Smooth muscle cell of the pulmonary artery (primary cell): Measurements from ENCODE around the gene TEX47. TPM values are rescaled to one million over a fixed set of nuclear protein-coding genes. Genes with fewer than 3 reads are reported as not detected.

Source experiments
- total RNA-seq: library from RNA; depleted of rRNA; stranded (reverse); fragments of >200 nt; gene quantifications from 2 replicates; pipeline ENCODE4 v1.2.3, GENCODE V29; 2014

The TEX47 gene
- total RNA-seq = not detected in 2 replicates

DNA sequence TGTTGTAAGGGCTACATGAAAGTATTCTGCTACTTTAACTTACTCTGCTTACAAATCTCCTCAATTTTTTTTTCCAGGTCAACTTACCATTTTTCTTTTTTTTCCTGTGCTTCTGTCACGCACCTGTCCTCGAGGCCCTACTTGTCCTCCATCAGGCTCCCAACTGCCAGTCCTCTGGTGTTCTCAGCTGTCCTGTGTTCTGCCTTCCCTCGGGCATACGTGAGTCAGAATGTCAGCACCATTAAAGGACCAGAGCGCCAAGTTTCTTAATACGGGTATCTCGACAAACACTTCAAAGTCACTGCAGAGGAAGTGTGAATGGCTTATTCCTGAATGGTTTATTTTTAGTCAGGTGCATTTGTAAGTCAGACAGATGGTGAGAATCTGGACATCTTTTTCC lies at the start of gene TEX47:
TSS of gene TEX47 (minus strand) at position 185 of the 400 bp plus-strand sequence. CDS start 795 bp downstream, outside the sequence.

DNA sequence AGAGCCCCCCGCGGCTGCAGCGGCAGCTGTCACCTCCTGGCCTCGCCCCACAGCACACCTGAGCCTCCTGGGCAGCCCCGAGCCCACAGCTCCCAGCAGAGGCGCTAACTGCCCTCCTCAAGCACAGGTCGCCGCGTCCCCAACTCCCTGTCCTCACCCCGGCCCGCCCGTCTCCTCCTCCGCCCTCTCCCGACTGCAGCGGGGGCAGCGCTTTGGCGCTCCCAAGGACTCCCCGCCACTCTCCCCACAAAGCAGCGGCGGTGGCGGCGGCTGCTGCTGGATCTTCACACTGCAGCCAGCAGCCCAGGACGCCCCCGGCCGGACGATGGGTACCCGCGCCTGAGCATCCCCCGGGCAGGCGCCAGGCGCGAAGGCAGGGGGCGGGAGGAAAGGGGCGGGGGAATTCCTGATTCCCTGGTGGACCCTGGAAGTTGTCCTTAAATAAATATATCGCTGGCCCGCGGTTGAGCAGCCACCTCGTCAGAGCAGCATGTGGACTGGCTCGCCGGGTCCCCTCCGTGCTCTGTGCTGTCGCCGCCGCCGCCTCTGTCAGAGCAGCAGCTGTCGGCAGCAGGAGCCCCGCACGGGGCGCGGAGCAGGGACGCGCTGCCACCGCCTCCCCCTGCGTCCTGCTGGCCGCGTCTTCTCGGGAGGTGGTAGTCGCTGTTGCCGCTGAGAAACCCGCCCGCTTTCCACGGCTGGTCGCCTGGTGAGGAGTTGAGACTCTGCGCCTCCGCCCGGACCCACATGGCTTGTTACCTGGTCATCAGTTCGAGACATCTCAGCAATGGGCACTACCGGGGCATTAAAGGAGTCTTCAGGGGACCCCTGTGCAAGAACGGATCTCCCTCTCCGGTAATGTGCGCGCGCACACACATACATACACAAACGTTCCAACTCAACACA lies 36.1 kb downstream of the TEX47 start, which contains the start of gene ZNF804B:
TSS of gene ZNF804B (plus strand) at position 471 of the 906 bp plus-strand sequence. CDS start at position 748, 277 bp downstream.

Other genes starting within 250 kb of the TEX47 start
- gene ZNF804B, start 36.0 kb downstream of the TEX47 start, total RNA-seq = not detected in 2 replicates